DOHH2 (cell line): ENCODE data around the gene MEIS2.

Experiments
- CTCF ChIP-seq: fragments of 200-600 bp; sonication (generic); IDR thresholded peaks from one replicate; pipeline ENCODE4 v1.5.1; 2014; ENCODE audit warnings: antibody characterized with exemption, mild to moderate bottlenecking, low read depth, low read length; ENCODE audit not compliant: poor library complexity, severe bottlenecking
- EZH2phosphoT487 ChIP-seq: fragments of 200-600 bp; sonication (generic); IDR thresholded peaks from 2 replicates; pipeline ENCODE4 v1.6.1; 2017; ENCODE audit warnings: borderline replicate concordance, mild to moderate bottlenecking, antibody characterized with exemption, low read length, moderate library complexity, mixed read lengths

DNA sequence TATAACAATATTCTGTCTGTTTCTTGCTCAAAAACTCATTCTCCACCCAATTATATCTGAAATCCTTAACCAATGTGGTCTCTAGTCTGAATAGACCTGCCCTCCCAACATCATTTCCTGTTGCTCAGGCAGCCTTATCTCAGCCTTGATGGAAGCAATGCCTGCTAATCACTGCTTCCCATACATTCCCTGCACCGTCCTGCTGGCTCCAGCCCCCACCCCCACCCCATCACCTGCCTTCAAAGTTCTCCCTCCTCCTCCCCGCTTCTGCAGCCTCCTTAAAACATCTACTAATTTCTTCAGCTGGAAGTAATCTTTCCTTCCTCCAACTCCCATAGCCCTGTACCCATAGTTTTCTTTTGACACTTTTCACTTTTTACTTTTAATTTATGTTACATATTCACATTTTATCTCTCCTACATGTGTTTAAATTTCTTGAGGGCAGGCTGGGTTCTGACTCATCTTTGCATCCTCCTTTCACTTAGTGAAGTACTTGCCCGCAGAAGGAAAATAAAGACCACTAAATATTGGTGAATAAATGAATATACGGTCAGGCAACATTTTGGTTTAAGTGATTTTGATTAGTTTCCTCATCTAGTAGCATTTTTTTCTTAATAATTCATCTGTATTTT lies 98.2 kb downstream of the MEIS2 start:
- no peak for TF ChIP-seq CTCF
- no peak for TF ChIP-seq EZH2phosphoT487
